Large intestine (tissue), 3 donors: ENCODE data around the gene MED16. TPM values are rescaled to one million over a fixed set of nuclear protein-coding genes. Genes with fewer than 3 reads are reported as not detected.

Experiments
- DNase-seq, 2 donors: peaks; one replicate each; pipeline versions ENCODE4 v3.0.0 to v3.0.0-alpha.2; 2013
- H3K27ac ChIP-seq: one replicate; pipeline ENCODE4 v1.5.1; 2013; ENCODE audit warnings: low read length
- H3K27me3 ChIP-seq: 2 replicates; pipeline ENCODE4 v1.6.1; 2013; ENCODE audit warnings: low read length; ENCODE audit not compliant: control insufficient read depth, insufficient read depth
- H3K36me3 ChIP-seq: 2 replicates; pipeline ENCODE4 v1.6.1; 2013; ENCODE audit warnings: low read length; ENCODE audit not compliant: control insufficient read depth, insufficient read depth
- H3K4me1 ChIP-seq: one replicate; pipeline ENCODE4 v1.6.1; 2013; ENCODE audit warnings: low read length; ENCODE audit not compliant: control insufficient read depth, insufficient read depth
- H3K4me3 ChIP-seq: one replicate; pipeline ENCODE4 v1.5.1; 2013; ENCODE audit warnings: low read length
- H3K9me3 ChIP-seq: one replicate; pipeline ENCODE4 v1.6.1; 2013; ENCODE audit warnings: mild to moderate bottlenecking, low read depth, low read length, moderate library complexity; ENCODE audit not compliant: control insufficient read depth
- WGBS: methylation state at CpG from one replicate; pipeline ENCODE4 v1.1.5; 2013; ENCODE audit warnings: low lambda C conversion rate; ENCODE audit not compliant: insufficient coverage; 5-methylcytosine and 5-hydroxymethylcytosine counted together
- polyA plus RNA-seq: library from polyadenylated mRNA; unstranded; fragments of 120-200 nt; gene quantifications from one replicate; pipeline ENCODE4 v1.2.1, GENCODE V29; 2013

Gene MED16
- polyA plus RNA-seq, 1 donor = 41.7 TPM

- Histone ChIP-seq H3K9me3 (no peaks in the 10 kb centered on the region), H3K36me3 (peaks cover 53% of the 10 kb centered on the region), H3K4me1 (peaks cover 11% of the 10 kb centered on the region), H3K27me3 (no peaks in the 10 kb centered on the region), H3K27ac (no peak overlapping the region), H3K4me3 (no peak overlapping the region)
- no peak for DNase-seq
- WGBS = no CpG with 5 or more reads among the region's 30 CpGs
Measured at GRCh38 chr19:888581-889385, 4.2 kb downstream of the MED16 start.

- WGBS = 100% methylated on average over 2 of the region's 10 CpGs
Measured at GRCh38 chr19:887599-887998, 5.4 kb downstream of the MED16 start.

GRCh38 chr19:887072-887471 is 5.9 kb downstream of the MED16 start:
- H3K36me3 ChIP-seq = peaks cover 68% of the 10 kb centered on the region
- H3K27me3 ChIP-seq = no peaks in the 10 kb centered on the region
- no peaks in the 10 kb centered on the region for H3K9me3 ChIP-seq
- no peak for DNase-seq
- H3K27ac ChIP-seq = no peak overlapping the region
- 100% methylated on average over 1 of the region's 16 CpGs for WGBS
- H3K4me3 ChIP-seq = no peak overlapping the region
- H3K4me1 ChIP-seq = peaks cover 9% of the 10 kb centered on the region

More at GRCh38 chr19:887599-887998, 5.4 kb downstream of the MED16 start:
- Histone ChIP-seq H3K4me1 (peaks cover 11% of the 10 kb centered on the region), H3K9me3 (no peaks in the 10 kb centered on the region), H3K4me3 (no peak overlapping the region), H3K36me3 (peaks cover 63% of the 10 kb centered on the region), H3K27me3 (no peaks in the 10 kb centered on the region), H3K27ac (no peak overlapping the region)
- DNase-seq = no peak

- Histone ChIP-seq H3K27me3 (no peaks in the 10 kb centered on the region), H3K9me3 (no peaks in the 10 kb centered on the region), H3K4me3 (no peak overlapping the region), H3K36me3 (peaks cover 79% of the 10 kb centered on the region), H3K4me1 (no peaks in the 10 kb centered on the region), H3K27ac (no peak overlapping the region)
- 100% methylated on average over 3 of the region's 64 CpGs for WGBS
- no peak for DNase-seq
Measured at GRCh38 chr19:885536-886224, 7.3 kb downstream of the MED16 start.

- H3K36me3 ChIP-seq = peaks cover 76% of the 10 kb centered on the region
- no CpG with 5 or more reads among the region's 51 CpGs for WGBS
- H3K27me3 ChIP-seq = no peaks in the 10 kb centered on the region
- H3K4me1 ChIP-seq = no peaks in the 10 kb centered on the region
- no peak for DNase-seq
- H3K4me3 ChIP-seq = no peak overlapping the region
- no peaks in the 10 kb centered on the region for H3K9me3 ChIP-seq
- no peak overlapping the region for H3K27ac ChIP-seq
Measured at GRCh38 chr19:884420-885211, 8.4 kb downstream of the MED16 start.

- Histone ChIP-seq H3K4me3 (no peak overlapping the region), H3K4me1 (no peaks in the 10 kb centered on the region), H3K27me3 (no peaks in the 10 kb centered on the region), H3K27ac (no peak overlapping the region), H3K36me3 (peaks cover 69% of the 10 kb centered on the region), H3K9me3 (no peaks in the 10 kb centered on the region)
- no peak for DNase-seq
- WGBS = no CpG with 5 or more reads among the region's 22 CpGs
Measured at GRCh38 chr19:883661-884211, 9.3 kb downstream of the MED16 start.

GRCh38 chr19:882871-883497 is 10.0 kb downstream of the MED16 start:
- Histone ChIP-seq H3K27ac (no peak overlapping the region), H3K27me3 (no peaks in the 10 kb centered on the region), H3K4me3 (no peak overlapping the region), H3K4me1 (no peaks in the 10 kb centered on the region), H3K36me3 (peaks cover 66% of the 10 kb centered on the region), H3K9me3 (no peaks in the 10 kb centered on the region)
- DNase-seq = no peak
- no CpG with 5 or more reads among the region's 30 CpGs for WGBS

GRCh38 chr19:881385-882071 is 11.5 kb downstream of the MED16 start:
- no CpG with 5 or more reads among the region's 34 CpGs for WGBS
- Histone ChIP-seq H3K4me1 (no peaks in the 10 kb centered on the region), H3K36me3 (peaks cover 67% of the 10 kb centered on the region), H3K27me3 (no peaks in the 10 kb centered on the region), H3K27ac (no peak overlapping the region), H3K9me3 (no peaks in the 10 kb centered on the region), H3K4me3 (no peak overlapping the region)
- no peak for DNase-seq

- H3K4me3 ChIP-seq = no peak overlapping the region
- H3K4me1 ChIP-seq = no peaks in the 10 kb centered on the region
- DNase-seq = no peak
- no peaks in the 10 kb centered on the region for H3K27me3 ChIP-seq
- H3K36me3 ChIP-seq = peaks cover 65% of the 10 kb centered on the region
- H3K9me3 ChIP-seq = no peaks in the 10 kb centered on the region
- whole genome bisulfite sequencing = no CpG with 5 or more reads among the region's 37 CpGs
- H3K27ac ChIP-seq = no peak overlapping the region
Measured at GRCh38 chr19:879711-880438, 13.1 kb downstream of the MED16 start.
